ENCODE measurements around the gene PALLD. TPM values are rescaled to one million over a fixed set of nuclear protein-coding genes. Genes with fewer than 3 reads are reported as not detected.

The PALLD gene
- total RNA-seq, 4 donors from 2014 or later, result 1,036 to 2,270 (median 2,202) TPM

DNA sequence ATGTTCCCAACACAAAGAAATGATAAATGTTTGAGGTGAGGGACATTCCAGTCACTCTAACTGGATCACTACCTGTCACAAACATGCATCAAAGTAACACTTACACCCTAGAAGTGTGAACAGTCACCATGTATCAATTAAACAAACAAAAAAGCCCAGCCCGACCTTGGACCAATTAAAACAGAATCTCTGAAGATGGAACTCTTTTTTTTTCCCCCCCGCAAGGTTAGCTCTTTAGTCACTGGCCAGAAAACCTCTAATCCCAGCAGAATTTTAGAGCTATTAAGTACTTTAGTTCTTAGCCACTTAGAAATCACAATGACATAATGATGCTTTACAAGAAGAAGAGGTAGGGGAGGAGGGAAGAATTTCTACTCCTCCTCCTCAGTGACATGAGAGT is 154.5 kb downstream of the PALLD start:
- H3K4me1 ChIP-seq, result no peaks in the 10 kb centered on the region
- TF ChIP-seq POLR2A (IDR thresholded peaks at IDR 0.05) (no peak), EP300 (IDR thresholded peaks at IDR 0.05) (no peak), POLR2AphosphoS5 (IDR thresholded peaks at IDR 0.05) (no peak)
- TF ChIP-seq, protein P1, sequence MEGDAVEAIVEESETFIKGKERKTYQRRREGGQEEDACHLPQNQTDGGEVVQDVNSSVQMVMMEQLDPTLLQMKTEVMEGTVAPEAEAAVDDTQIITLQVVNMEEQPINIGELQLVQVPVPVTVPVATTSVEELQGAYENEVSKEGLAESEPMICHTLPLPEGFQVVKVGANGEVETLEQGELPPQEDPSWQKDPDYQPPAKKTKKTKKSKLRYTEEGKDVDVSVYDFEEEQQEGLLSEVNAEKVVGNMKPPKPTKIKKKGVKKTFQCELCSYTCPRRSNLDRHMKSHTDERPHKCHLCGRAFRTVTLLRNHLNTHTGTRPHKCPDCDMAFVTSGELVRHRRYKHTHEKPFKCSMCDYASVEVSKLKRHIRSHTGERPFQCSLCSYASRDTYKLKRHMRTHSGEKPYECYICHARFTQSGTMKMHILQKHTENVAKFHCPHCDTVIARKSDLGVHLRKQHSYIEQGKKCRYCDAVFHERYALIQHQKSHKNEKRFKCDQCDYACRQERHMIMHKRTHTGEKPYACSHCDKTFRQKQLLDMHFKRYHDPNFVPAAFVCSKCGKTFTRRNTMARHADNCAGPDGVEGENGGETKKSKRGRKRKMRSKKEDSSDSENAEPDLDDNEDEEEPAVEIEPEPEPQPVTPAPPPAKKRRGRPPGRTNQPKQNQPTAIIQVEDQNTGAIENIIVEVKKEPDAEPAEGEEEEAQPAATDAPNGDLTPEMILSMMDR (IDR thresholded peaks at IDR 0.05), result no peak
- no peaks in the 10 kb centered on the region for H3K27me3 ChIP-seq
- ATAC-seq, result no peak
- no peak overlapping the region for H3K4me3 ChIP-seq
- 76 to 77% methylated on average over 2 of the region's 2 CpGs for WGBS, 2 donors (ENCODE audit: low coverage in 1 of 2)
- H3K27ac ChIP-seq, result no peak overlapping the region
- no peaks in the 10 kb centered on the region for H3K9me3 ChIP-seq
- H3K36me3 ChIP-seq, result no peaks in the 10 kb centered on the region

DNA sequence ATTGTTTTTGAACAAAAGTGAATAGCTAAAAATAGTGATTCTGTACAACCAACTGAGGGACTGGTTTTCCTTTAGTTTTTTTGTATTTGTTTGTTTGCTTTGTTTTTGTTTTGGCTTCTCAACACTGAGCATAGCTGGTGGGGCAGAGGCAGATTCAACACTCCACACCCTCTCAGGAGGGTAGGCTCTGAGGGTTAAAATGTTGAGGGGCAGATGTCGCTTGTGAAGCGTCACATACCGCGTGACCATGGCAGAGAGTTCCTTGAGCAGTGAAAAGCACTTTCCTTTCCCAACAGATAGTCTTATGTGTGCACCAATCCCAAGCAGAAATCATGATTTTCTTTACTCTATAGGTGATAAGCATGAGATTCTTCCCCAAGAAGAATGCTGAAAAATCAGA is 155.0 kb downstream of the PALLD start:
- Histone ChIP-seq H3K4me1 (no peaks in the 10 kb centered on the region), H3K27me3 (no peaks in the 10 kb centered on the region), H3K9me3 (no peaks in the 10 kb centered on the region), H3K27ac (no peak overlapping the region), H3K4me3 (no peak overlapping the region), H3K36me3 (no peaks in the 10 kb centered on the region)
- TF ChIP-seq POLR2AphosphoS5 (IDR thresholded peaks at IDR 0.05) (no peak), POLR2A (IDR thresholded peaks at IDR 0.05) (no peak), EP300 (IDR thresholded peaks at IDR 0.05) (no peak)
- TF ChIP-seq, protein P1 (IDR thresholded peaks at IDR 0.05), result no peak
- WGBS, 2 donors (ENCODE audit: low coverage in 1 of 2), result 100% methylated on average over 3 to 4 of the region's 4 CpGs
- no peak for ATAC-seq

DNA sequence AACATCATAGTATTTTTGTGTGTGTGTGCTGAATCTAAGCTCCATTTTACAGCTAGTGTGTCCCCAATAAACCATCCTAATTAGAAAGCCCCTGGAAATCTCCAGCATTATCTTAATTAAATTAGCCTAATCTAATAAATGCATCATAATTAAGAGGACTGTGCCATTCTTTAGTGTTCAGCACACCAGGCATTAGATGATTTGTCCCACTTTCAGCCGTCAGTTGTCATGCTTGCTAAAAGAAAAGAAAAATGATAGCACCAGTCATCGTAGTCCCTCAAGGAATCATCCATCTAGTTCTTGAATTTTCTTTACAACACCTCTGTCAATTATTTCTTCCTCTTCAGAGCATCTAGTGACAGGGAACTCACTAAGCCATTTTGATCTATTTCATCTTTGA is 155.9 kb downstream of the PALLD start:
- whole genome bisulfite sequencing, 2 donors (ENCODE audit: low coverage in 1 of 2), result 94 to 96% methylated on average over 2 of the region's 2 CpGs
- TF ChIP-seq, protein P1 (IDR thresholded peaks at IDR 0.05), result no peak
- TF ChIP-seq POLR2A (IDR thresholded peaks at IDR 0.05) (no peak), POLR2AphosphoS5 (IDR thresholded peaks at IDR 0.05) (no peak), EP300 (IDR thresholded peaks at IDR 0.05) (no peak)
- H3K36me3 ChIP-seq, result no peaks in the 10 kb centered on the region
- H3K27me3 ChIP-seq, result no peaks in the 10 kb centered on the region
- no peak overlapping the region for H3K27ac ChIP-seq
- no peaks in the 10 kb centered on the region for H3K9me3 ChIP-seq
- no peaks in the 10 kb centered on the region for H3K4me1 ChIP-seq
- no peak overlapping the region for H3K4me3 ChIP-seq
- ATAC-seq, result no peak

DNA sequence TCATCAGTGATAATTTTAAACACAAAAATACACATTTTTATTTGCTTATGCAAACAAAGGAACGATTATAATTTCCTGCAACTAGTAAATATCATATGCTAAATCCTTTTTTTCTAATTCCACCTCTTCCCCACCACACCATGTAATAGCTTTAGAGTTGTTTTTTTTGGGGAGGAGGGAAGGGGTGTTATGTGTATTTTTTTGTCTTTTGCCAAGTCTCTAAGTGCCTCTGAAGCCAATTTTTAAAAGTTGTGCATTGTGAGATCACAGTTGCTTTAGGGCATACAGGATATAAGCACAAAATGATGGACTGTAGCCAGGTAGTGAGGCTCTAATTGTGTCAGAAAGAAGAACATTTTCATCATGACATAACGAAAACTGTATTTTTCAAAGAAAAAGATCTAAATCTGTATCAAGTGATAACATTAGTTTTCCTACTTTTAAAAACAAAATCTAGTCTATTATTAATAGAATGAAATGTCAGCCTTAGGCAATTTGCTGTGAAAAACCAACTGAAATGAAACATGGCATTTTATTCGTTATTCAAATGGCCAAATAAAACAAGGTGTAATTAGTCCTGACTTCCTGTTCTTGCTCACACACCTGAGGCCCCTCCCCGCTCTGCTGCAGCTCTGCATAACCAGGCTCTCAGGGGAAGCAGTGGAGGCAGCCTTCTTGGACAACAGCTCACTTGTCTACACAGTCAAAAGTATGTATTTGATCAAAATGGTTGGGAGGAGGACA is 157.4 kb downstream of the PALLD start:
- no peak for ATAC-seq
- TF ChIP-seq, protein P1 (IDR thresholded peaks at IDR 0.05), result no peak
- TF ChIP-seq POLR2AphosphoS5 (IDR thresholded peaks at IDR 0.05) (no peak), EP300 (IDR thresholded peaks at IDR 0.05) (no peak), POLR2A (IDR thresholded peaks at IDR 0.05) (no peak)
- H3K27ac ChIP-seq, result no peak overlapping the region
- no peaks in the 10 kb centered on the region for H3K9me3 ChIP-seq
- H3K36me3 ChIP-seq, result no peaks in the 10 kb centered on the region
- no peak overlapping the region for H3K4me3 ChIP-seq
- WGBS, 2 donors (ENCODE audit: low coverage in 1 of 2), result 67 to 73% methylated on average over 3 to 4 of the region's 4 CpGs
- no peaks in the 10 kb centered on the region for H3K4me1 ChIP-seq
- no peaks in the 10 kb centered on the region for H3K27me3 ChIP-seq

DNA sequence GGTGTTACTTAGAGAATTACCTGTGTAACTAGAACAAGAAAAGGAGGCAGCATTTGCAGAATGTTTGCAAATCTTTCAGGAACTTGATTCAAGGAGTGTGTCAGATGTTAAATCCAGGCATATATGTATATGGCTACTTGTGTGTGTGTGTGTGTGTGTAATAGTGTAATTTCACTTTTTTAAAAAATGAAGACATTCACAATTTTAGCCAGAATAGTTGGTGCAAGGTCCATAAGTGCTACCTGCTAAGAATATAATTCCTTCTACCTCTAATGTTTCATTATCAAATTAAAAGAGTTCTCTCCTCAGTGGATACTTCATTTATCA is 158.0 kb downstream of the PALLD start:
- Histone ChIP-seq H3K4me1 (no peaks in the 10 kb centered on the region), H3K27ac (no peak overlapping the region), H3K27me3 (no peaks in the 10 kb centered on the region), H3K9me3 (no peaks in the 10 kb centered on the region), H3K4me3 (no peak overlapping the region), H3K36me3 (no peaks in the 10 kb centered on the region)
- ATAC-seq, result no peak
- TF ChIP-seq POLR2AphosphoS5 (IDR thresholded peaks at IDR 0.05) (no peak), EP300 (IDR thresholded peaks at IDR 0.05) (no peak), POLR2A (IDR thresholded peaks at IDR 0.05) (no peak)
- TF ChIP-seq, protein P1 (IDR thresholded peaks at IDR 0.05), result no peak

Measured in gastroesophageal sphincter (tissue), 4 donors.